NCI-H2171 (cell line): ENCODE measurements around the gene NCL.
"Not testable (repeated sequence)": the region's sequence is repeated elsewhere in the genome, so short reads cannot be mapped to it uniquely, and the experiment has no call there.

Experiments used
- DNase-seq: peaks from one replicate; lab custom pipeline; 2025; lab: John Stamatoyannopoulos, UW

Gene NCL

GRCh38 chr2:231405601-231406367, 58.5 kb downstream of the NCL start:
- not testable (repeated sequence) for DNase-seq

- not testable (repeated sequence) for DNase-seq
These were observed 60.1 kb downstream of the NCL start for GRCh38 chr2:231404183-231404578.
